Stimulated activated CD8-positive, alpha-beta memory T cell treated with anti-CD3 and anti-CD28 coated beads, Interleukin-15, amount 100 ng/mL, for 24 hours (primary cell): Measurements from ENCODE around the gene SAP130.
"Not testable (repeated sequence)": the region's sequence is repeated elsewhere in the genome, so short reads cannot be mapped to it uniquely, and the experiment has no call there.

ENCODE experiments used
- DNase-seq: peaks from one replicate; pipeline ENCODE4 v3.0.0-alpha.2; 2020; ENCODE audit warnings: low read depth

Gene SAP130

DNA sequence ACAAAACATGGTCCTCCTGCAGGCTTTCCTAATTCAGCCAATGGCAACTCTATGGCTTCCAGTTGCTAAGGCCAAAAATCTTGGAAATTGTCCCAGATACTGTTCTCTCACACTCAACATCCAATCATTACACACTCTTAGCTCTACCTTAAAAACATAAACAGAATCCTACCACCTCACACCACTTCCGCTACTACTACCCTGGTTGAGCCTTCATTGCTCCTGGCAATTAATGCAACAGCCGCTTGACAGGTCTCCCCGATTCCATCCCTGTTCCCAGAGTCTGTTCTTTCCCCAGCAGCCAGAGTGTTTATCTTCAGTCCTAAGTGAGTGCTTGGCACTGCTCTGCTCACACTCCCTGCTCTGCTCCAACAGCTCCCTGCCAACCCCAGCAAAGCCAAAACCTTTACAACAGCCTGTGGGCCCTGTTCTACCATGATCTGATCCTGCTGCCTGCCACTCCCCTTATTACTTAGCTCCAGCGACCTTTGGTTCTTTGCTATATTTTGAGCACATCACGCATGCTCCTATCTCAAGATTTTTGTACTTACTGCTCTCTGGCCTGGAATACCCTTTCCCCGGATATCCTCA, 74.6 kb downstream of the SAP130 start:
- DNase-seq = no peak

DNA sequence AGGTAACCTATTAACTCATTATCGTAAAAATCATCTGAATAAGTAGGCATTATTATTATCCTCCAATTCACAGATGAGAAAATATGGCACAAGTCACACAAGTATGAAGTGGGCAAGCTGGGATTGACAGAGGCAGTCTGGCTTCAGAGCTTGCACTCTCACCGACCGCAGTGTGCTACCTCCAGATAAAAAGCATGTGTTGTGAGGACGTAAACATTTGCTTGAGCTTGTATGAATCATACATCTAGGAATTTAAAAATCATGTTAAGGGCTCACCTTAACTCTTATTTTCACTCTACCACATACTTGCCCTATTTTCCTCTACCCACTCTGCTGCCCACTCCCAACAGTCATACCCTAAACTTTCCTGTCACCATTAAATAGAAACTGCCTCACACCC, 76.8 kb downstream of the SAP130 start:
- no peak for DNase-seq

DNA sequence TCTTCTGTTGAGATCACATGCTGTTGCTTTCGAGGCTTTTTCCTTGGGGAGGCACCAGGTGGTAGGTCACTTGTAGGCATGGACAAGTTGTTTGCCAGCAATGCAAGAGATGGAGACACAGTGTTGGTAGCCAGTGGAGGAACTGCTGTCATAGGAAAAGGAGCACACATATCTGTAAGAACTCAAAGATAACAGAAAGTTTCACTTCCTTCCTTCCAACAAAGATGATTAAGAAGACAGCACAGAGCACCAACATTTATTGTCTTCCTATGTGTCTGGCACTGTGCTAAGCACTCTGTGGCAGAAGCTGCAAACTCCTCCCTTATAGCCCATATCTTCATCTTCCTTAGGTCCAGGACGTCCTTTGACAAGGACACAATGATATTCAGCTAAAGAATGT, 77.6 kb downstream of the SAP130 start:
- DNase-seq = no peak

DNA sequence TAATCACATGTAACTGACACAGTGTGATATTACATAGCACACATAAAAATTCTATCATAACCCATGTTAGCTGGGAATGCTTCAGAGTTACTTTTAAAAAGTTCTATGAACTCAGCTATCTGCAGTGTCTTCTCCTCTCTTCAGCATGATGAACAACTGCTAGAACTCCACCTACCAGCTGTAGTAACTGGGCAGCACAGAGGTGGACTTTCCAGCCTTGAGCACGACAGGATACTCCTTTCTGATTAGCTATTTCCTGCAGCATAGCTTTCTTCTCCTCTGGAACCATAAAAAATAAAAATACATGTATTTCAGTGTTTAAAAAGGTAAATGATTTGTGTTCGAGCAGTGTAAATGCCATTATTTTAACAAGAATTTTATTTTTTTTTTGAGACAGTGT, 82.6 kb downstream of the SAP130 start:
- no peak for DNase-seq

DNA sequence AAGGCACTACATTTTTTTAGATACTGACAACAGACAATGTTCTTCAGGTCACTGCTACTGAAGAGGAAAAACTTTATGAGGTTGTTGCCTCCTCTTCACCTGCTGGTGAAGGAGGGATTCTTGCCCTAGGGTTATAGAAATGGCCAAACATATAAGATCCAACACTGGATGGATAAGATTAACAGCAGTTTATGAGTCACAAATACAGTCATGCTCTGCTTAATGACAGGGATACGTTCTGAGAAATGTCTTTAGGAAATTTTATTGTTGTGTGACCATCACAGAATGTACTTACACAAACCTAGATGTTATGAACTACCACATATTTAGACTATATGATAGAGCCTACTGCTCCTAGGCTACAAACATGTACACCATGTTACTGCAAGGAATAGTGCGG, 84.7 kb downstream of the SAP130 start:
- DNase-seq = no peak

DNA sequence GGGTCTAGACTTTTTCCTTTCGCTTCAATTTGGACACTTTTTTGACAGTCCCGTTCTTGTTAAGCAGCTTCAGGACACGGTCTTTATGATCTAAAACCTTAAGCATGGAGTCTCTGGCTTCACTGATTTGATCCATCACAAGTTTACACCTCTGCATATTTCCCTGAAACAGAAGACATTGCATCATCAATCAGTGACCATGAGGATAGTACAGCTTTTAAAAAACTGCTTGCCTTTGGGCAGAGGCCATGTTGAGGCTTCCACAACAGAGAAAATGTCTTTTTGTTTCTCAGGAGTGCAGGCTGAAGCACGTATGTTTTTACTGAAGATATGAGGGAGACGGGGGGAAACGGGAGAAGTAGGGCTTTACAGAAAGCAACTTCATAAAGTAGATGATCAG, 85.9 kb downstream of the SAP130 start:
- DNase-seq = no peak

DNA sequence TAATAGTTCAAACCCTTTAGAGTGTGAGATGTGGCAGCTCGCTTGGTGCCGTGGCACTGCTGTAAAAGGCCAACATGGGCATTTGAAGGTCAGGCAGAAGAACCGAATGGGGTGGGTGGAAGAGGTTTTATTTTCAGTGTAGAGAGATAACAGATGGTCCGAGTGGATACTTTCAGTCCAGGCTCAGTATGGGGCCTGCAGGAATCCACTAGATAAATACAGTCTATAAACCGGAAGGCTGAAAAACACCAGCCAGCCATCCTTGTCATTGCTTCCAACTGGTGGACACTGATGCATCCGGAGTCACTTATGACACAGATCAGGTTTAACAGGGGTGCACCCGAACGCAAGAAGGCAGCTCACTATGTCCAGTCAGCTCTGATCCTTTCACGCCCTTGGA, 86.4 kb downstream of the SAP130 start:
- no peak for DNase-seq

DNA sequence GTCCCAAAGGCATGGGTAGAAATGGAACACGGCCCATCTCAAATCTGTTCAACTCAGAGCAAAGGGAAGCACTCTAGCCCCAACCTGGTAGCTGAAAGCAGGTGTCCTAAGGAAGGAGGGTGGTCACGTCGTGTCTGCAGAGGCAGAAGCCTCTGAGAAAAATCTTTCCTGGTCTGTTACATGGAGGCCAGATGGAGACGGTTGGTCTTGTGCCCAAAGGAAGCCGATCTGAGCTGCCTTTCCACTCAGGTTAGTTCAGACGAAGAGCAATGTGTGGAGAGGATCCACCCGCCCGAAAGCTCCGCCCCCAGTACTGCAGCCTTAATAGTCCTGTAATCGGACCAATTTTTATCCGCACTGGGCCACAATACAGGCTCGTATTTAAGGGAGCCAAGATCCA, 87.2 kb downstream of the SAP130 start:
- DNase-seq = no peak

DNA sequence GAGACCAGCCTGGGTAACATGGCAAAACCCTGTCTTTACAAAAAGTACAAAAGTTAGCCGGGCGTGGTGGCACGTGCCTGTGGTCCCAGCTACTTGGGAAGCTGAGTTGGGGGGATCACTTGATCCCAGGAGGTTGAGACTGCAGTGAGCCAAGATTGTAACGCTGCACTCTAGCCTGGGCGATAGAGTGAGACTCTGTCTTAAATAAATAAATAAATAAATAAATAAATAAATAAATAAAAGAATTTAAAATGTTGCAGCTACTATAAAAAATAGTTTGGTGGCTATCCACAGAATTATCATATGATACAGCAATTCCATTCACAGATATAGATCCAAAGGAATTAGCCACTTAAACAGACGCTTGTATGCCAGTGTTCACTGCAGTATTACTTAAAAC, 92.5 kb downstream of the SAP130 start:
- no peak for DNase-seq

DNA sequence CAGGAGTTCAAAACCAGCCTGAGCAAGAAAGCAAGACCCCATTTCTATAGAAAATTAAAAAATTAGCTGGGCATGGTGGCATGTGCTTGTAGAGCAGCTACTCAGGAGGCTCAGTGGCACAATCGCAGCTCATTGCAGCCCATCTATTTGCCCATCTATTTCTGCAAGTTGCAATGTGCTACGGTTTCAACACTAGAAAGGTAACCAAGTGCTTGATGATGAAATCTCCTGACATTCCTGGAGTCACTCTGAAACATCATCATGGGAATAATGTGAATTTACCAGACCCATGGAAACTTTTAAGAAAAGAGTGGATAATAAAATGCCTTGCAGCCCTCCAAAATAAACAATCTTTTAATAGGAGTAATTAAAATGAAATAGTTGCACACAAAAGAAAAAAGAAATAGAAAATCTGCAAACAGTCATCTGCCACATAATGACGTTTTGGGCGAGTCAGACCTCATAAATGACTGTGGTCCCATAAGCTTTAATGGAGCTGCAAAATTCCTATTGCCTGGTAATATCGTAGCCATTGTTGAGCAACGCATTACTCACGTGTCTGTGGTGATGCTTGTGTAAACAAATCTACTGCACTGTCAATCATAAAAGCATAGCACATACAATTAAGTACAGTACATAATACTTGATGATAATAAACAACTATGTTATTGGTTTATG, 95.5 kb downstream of the SAP130 start:
- DNase-seq = no peak

DNA sequence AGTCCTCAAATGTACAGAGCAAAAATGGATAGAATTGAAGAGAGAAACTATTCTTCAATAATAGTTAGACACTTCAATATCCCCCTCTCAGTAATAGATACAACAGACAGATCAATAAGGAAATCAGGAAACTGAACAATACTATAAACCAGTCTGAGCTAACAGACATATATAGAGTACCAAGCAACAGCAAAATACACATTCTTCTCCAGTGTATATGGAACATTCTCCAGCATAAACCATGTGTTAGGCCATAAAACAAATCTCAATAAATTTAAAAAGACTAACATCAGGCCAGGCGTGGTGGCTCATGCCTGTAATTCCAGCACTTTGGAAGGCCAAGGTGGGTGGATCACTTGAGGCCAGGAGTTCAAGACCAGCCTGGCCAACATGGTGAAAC, 98.4 kb downstream of the SAP130 start:
- no peak for DNase-seq

DNA sequence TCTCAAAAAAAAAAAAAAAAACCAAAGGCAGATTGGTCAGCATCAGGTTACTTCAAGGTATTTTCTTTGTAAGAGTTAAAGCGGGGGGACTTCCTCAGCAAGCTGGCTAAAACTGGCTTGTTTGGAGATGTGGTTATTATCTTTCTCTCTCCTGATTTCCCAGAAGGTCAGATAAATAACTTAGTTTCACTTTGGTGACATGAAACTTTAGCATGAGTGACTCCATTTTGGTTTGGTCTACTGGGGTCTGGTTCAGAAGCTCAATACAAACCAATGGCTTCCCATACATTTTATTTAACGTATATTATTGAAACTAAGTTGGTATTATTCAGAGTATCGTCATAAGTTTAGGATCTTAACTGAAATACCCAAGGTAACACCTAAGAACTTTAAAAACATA, 100.5 kb downstream of the SAP130 start:
- DNase-seq = no peak

DNA sequence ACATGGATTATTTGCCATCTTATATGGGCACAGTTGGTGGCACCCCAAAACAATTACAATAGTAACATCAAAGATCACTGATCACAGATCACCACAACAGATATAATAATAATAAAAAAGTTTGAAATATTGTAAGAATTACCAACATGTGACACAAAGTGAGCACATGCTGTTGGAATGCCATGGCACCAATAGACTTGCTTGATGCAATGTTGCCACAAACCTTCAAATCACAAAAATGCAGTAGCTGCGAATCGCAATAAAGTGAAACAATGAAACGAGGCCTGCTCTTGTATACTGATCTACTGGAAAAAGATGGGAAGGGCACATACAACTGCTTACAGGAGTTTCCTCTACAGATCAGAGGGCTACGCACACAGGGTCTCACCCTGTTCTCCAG, 109.9 kb downstream of the SAP130 start:
- DNase-seq = no peak

DNA sequence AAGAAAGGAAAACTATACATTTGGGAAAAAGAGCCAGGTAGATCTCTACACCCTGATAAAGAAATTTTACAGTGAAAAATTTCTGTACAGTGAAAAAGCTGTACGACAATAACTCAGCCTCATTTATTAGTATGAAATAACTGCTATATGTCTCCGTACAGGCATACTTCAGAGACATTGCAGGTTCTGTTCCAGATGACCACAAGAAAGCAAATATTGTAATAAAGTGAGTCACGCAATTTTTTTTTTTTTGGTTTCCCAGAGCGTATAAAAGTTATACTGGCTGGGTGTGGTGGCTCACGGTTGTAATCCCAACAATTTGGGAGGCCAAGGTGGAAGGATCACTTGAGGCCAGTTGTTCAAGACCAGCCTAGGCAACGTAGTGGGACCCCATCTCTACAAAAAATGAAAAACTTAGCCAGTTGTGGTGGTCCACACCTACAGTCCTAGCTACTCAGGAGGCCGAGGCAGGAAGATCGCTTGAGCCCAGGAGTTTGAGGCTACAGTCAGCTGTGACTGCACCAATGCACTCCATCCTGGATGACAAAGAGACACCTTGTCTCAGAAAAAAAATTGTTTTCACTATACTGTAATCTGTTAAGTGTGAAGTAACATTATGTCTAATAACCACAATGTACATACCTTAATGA, 113.9 kb downstream of the SAP130 start:
- no peak for DNase-seq

DNA sequence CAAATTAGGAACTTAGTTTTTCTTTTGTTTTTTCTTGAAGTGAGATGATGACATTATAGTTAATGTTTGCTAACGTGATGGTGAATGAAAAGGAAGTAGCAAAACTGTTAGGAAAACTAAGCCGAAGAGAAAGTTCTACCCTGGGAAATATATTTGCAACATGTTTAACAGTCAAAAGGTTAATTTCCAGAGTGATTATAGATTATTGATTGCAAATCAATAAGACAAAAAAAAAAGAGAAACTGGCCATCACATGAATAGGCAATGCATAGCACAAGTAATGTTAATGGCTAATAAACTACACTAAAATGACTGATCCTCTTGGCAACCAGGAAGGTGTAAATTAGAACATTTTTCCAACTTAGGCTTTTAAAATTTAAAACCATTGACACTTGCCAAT, 116.1 kb downstream of the SAP130 start:
- DNase-seq = no peak

DNA sequence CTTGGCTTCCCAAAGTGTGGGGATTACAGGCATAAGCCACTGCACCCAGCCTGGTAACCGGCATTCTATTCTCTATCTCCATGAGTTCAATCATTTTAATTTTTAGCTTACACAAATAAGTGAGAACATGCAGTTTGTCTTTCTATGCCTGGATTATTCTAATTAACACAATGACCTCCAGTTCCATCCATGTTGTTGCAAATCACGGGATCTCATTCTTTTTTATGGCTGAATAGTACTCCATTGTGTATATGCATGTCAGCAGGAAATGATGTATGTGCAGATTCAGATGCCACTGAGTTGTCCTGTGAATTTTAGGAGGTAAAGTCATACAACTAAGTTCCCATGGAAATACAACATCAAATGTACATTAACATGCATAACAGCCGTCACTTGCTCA, 117.4 kb downstream of the SAP130 start:
- DNase-seq = no peak

DNA sequence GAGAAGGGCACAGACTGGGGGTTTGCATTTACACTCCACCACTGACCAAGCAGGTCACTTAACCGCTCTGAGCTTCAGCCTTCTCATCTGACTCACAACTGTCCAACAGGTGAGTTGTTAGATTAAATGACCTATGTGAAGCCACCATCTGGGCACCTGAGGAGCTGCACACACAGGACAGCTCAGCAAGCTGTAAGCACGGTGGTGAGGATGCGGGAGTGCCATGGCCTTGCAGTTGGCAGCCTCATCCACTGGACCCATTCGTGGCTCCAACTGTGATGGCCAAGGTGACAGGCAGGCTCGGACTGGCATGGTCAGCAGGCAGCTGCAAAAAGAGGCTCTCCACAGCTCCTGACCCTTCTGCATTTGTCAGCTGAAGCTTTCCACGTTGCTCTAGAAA, 118.8 kb downstream of the SAP130 start:
- DNase-seq = no peak

DNA sequence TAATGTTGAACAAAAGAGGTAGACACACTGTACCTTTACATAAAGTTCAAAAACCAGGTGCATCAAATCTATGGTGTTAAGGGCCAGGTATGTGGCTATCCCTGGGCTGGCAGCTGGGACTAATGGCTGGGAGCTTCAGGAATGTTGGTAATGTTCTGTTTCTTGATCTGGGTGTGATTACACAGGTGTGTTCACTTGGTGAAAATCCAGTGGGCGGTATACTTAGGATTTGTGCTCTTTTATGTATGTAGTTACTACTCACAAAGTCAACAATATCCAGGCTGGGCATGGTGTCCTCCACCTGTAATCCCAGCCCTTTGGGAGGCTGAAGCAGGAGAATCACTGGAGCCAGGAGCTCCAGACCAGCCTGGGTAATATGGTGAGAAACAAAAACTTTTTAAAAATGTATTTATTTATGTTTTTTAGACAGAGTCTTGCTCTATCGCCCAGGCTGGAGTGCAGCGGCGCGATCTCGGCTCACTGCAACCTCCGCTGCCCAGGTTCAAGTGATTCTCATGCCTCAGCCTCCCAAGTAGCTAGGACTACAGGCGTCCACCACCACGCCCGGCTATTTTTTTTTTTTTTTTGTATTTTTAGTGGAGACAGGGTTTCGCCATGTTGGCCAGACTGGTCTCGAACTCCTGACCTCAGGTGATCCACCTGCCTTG, 120.0 kb downstream of the SAP130 start:
- not testable (repeated sequence) for DNase-seq

DNA sequence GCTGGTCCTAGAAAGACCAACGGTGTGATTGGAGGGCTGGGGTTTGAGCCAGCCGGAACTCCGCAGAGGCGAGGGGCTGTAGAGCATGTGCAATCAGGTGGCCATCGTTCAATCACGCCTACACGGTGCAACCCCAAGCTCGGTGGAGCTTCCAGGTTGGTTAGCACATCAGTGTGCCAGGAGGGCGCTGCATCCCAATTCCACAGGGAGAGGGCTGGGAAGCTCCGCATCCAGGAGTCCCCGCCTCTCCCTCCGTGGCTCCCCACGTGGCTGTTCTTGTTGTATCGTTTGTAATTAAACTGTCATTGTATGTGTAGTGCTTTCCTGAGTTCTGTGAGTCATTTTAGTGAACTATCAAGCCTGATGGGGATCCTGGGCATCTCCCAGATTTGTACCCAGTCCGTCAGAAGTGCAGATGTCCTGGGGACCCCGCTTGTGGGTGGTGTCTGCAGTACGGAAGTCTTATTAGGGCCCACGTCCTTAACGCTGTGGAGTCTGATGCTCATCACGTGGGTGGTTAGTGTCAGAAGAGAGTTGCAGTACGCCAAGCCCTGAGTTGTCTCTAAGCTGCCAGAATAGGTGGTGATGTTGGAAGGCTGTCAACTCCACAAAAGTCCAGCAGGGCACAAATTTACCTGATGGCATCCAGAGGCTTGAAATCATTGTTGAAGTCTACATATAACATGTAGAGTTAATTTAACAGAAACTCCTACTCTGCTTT, 121.5 kb downstream of the SAP130 start:
- DNase-seq = no peak

DNA sequence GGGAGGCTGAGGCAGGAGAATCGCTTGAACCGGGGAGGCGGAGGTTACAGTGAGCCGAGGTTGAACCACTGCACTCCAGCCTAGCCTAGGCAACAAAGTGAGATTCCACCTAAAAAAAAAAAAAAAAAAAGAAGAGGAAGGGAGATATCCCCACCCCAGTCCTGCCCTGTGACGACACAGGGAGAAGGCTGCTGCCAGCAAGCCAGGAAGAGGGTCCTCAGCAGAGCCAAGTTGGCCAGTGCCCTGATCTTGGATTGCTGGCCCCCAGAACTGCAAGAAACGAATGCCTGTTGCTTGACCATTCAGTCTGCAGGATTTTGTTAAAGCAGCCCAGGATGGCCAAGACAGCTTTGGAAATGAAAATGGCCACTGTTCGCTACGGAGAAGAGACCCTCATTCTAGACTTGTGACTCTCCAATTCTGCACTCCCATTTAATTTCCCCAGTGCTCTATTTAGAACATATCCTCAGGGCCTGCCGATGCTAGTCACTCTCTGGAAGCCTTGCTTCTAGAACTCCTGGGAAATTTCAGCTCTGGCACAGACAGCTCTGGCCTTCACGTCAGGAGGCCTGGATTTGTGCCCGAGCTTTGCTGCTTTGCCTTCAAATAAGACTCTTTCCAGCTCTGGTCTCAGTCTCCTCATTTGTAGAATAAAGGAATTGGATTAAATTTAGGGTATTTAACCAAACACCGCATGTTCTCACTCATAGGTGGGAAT, 126.4 kb downstream of the SAP130 start:
- no peak for DNase-seq

DNA sequence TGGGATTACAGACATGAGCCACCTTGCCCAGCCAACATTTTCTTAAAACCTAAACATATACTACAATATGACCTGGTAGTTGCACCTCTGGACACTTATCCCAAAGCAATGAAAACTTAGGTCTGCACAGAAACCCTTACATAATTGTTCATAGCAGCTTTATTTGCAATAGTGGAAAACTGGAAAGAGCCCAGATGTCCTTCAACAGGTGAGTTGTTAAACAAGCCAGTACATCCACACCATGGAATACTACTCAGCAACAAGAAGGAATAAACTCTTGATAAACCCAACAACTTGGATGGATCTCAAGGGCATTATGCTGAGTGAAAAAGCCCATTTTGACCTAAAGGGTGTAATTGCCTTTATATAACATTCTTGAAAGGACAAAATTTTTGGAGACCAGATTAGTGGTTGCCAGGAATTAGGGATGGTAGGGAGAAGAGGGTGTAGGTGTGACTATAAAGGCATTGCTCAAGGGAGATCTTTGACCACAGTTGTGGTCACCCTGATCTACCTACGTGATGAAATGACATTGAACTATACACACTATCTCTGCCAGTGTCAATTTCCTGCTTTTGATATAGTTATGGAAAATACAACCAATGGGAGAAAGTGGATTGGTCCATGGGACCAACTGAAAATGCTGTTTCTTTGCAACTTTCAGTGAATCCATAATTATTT, 130.2 kb downstream of the SAP130 start:
- DNase-seq = no peak
